OCI-M1 (cell line): Measurements from ENCODE around the gene TTBK1.
A peak's percentile ranks its signal among the peaks of the same experiment; 100 is the strongest.

Experiments used
- DNase-seq: peaks from one replicate; lab custom pipeline; 2025; lab: John Stamatoyannopoulos, UW

Gene TTBK1

DNA sequence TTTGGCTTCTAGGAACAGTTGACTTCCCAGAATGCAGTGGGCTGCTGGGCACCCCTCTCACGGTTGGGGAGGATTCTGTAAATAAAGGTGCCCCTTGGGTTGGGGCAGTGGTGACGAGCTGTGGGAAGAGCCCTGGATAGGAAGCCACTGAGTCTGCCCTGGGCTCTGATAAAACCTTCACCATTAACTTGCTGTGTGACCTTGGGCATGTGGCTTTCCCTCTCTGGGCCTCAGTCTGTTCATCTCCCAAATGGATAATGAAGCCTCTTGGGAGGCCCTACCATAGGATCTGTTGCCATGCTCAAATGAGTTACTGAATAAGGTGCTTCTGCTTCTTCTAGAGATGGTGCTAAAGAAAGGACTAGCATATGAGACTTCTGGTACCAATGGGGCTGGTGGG is 61.6 kb downstream of the TTBK1 start:
- DNase-seq, result no peak

DNA sequence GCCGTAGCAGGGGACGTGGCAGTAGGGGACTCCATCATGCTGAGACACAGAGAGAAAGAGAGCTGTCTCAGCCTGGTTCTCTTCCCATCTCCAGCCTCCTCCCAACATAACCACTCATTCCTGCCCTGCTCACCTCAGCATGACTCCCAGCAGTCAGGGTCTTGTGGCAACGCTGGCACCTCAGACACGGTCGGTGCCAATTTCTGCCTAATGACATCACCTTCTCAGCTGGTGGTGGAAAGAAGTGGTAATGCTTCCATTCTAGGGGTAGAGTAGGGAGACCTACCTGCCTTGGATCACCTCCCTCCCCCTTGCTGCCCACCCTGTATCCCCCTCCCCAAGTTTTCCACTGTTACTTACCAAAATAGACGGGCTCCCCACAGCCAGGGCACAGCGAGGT is 62.8 kb downstream of the TTBK1 start:
- DNase-seq, result no peak

DNA sequence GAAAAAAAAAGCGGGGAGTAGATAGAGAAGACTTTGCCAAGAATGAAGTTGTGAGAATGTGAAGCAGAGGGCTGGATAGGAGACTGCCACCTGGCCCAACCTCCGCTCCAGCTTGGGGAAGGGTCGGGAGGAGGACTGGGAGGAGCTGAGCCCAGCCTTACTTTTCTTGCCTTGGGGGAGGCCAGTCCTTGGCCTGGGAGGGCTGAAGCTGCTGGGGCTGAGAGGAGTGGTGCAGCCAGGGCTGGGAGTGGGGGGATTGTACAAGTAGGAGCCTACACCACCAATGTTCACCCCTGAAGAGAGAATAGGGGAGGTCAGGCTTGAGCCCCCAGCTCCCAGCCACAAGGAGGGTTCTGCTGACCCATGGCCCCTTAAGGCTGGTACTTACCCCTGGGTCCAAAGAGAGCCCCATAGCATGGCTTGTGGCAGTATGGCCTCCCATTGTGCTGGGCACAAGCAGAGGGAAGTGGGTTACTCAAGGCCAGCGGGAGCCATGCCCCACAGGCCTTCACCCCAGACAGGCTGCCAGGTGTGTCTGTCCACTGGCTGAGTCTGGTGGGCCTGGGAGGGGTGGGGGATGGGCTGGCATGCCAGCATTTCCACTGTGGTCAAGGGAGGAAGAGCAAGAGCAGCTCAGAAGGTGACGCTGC is 64.3 kb downstream of the TTBK1 start:
- DNase-seq, result no peak

DNA sequence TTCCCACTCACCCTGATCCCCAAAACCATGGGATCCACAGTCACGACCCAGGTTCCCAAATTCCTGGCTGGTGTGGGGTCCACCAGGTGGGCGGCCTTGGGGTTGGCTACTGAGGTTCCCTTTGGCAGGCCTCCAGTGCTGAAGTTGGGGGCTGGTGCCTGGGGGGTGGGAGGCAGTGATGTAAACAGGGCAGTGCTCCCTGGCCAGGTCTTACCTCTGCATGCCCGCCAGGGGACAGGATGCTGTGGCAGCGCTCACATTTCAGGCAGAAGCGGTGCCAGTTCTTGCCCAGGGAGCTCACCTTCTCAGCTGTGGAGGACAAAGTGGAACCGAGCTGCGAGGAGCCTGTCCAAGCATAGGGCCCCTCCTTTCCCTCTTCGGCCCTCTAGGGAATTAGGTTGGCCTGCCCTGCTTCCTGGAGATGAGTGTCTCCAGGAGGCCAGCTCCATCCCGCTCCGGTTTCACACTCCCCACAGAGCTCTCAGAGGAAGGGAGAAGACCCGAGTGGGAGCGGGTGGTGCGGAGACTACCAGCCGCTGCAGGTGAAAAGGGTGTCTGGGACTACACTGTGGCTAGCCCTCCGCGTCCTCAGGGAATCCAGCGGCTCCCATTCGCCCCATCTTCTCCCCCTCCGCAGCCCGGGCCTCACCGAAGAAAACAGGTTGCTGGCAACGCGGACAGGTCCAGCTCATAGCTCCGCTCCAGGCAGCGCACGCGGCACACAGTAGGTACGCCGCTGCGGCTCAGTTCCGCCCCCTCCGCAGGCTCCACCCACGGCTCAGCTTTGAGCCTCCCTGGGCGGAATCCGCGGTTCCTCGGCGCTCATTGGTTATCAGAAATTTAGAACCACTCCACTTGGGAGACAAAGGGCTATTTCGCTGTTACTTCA is 65.1 kb downstream of the TTBK1 start, which contains the start of gene CRIP3:
TSS of gene CRIP3 (minus strand) at position 726 of the 889 bp plus-strand sequence. CDS start at position 692, 34 bp downstream.
- peak; percentile 26 for DNase-seq

DNA sequence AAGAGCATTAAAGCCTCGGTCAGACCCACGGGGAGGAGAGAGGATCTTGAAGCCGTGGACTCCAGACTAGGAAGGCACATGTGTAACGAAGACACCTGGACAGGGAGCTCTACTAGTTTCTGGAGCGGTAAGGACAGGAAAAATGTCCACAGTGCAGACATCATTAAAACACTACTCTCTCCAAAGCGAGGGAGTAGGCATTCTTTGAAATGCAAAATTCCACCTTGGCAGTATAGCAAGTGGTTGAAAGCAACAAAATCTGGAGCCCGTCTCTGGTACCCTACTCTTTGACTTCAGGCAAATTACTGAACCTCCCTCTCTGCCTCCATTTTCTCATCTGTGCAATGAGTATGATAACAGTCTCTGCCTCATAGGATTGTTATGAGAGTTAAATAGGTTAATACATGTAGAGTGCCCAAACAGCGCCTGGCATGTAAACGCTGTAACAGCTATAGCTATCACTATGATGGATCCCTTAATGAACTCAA is 65.8 kb downstream of the TTBK1 start:
- DNase-seq, result no peak

DNA sequence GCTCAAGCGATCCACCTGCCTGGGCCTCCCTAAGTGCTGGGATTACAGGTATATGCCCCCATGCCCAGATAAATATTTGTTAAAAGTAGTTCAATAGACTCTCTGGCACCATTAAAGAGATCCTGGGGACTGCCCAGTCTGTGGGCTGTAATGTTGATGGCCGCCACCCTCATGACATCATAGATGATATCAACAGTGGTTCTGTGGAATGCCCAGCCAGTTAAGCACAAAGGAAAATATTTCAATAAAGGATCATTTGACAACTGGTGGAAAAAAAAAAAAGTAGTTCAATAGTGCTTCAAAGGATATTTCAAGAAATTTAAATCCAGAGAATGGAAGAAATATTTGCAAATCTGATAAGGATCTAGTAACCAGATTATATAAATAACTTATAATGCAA is 66.9 kb downstream of the TTBK1 start:
- no peak for DNase-seq

DNA sequence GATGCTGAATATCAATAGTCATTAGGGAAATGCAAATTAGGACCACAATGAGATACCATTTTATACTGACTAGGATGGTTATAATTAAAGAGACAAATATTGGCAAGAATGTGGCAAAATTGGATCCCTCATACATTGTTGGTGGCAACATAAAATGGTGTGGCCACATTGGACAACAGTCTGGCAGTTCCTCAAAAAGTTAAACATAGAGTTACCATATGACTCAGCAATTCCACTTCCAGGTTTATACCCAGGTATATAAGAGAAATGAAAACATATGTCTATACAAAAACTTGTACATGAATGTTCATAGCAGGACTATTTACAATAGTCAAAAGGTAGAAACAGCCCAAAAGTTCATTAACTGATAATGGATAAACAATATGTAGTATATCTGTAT is 67.3 kb downstream of the TTBK1 start:
- peak; percentile 76 for DNase-seq

DNA sequence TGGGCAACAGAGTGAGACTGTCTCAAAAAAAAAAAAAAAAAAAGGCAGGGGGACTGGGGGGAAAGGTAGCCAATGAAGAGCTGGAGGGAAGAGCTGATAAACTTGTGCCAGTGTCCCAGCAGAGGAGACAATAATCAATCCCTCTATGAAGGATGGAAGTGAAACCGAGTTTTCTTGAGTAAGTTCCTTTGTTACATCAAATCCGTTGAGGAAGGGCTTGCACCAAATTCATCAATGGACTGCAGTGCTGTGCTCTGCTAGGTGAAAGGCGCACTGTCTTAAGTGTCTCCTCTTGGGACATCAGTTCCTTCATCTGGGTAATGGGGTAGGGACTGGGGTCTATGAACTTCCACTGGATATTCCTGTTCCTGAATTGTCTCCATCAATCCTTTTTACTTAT is 68.4 kb downstream of the TTBK1 start:
- DNase-seq, result no peak

DNA sequence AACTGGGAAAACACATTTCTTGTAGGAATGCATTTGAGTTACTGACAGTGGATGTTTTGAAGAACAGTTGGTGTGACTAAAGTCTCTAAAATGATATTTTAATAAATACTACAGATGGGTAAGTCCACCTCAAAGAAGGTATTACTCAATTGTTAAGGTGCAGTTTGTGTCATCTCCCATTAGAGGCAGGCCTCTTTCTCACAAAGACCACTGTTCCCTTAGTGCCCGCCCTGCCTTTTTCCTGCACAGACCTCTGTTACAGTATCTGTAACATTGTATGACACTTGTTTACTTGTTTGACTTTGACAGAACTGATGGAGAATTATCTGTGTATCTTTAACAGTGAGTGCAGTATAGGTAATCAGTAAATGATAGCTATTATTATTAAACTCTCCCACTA is 70.5 kb downstream of the TTBK1 start:
- no peak for DNase-seq

DNA sequence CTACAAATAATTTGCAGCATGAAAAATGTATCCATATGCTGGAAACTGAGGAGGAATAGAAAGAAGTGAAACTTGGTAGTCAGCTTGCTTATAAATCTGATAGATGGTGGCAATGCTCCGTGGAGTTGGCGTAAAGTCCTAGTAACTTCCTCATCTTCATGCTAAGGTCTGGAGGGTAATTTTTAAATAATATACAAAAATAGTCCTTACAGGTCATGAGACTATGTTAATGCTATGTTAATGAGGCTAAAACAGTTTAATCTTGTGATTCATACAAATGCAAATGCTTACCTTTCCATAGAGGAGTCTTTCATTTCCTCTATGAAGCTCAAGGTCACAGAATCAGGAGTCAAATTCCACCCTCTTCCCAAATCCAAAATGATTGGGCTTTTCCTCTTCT is 74.7 kb downstream of the TTBK1 start:
- DNase-seq, result no peak

DNA sequence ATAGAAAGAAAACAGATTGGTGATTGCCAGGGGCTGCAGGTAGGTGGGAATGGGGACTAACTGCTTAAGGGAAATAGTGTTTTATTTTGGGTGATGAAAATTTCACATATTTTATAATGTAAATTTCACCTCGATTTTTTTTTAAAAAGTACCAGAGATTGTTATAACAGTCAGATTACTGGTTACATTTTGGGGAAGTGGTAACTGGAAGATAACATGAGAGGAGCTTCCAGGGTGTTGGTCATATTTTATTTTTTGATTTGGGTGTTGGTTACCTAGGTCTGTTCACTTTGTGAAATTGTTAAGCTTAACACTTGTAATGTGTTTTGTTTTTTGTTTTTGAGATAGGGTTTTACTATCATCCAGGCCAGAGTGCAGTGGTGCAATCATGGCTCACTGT is 82.6 kb downstream of the TTBK1 start:
- DNase-seq, result peak; percentile 55

DNA sequence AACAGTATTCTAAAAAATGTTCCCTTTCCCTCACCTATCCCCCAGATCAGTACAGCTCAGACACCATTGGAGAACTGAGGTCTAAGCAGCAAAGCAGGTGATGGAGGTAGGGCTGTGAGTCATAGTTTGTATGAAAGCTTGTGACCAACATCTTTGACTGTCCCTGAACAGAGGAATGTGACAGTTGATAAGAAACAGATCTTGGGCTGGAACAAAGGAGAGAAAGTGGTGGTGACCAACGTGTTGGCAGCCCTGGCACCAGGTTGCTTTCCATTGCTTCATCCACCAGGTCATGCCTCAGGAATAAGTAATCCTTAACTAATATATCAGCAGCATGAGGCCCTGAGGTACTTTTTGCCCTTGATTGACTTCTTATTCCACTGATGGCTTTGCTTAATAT is 85.2 kb downstream of the TTBK1 start:
- DNase-seq, result no peak

DNA sequence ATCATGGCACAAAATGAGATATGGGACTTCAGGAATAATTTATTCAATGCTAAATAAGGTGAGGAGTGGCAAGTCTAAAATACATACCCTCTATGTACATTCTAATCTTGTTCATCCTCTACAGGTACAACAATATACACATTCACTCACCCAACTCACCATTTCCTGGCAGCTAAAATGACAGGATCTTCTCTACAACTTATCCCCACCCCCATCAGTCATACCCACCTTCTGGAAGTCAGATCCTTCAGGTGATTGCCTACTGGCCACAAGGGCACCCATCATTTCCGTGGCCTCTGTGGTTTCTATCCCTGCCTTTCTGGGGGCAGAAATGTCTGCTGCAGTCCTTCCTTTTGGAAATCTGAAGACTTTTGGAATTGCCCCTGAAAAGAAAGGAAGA is 88.2 kb downstream of the TTBK1 start:
- DNase-seq, result no peak

DNA sequence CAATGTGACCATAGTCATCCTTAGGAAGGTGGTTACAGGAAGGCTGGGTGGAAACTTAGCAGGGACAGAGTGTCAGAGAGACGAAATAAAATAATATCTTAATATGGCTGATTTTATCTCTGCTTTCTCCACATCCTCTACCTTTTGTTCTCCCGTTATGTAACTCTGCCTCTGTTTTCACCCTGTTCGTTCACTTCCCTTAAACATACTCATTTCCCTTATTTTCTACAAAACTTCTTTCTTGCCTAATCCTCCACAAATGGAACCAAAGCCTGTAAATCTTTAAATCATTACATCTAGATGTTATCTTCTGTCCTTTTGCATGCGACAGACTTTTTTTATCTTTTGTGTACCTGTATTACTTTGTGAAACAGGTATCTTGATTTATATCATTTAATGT is 88.6 kb downstream of the TTBK1 start:
- no peak for DNase-seq

DNA sequence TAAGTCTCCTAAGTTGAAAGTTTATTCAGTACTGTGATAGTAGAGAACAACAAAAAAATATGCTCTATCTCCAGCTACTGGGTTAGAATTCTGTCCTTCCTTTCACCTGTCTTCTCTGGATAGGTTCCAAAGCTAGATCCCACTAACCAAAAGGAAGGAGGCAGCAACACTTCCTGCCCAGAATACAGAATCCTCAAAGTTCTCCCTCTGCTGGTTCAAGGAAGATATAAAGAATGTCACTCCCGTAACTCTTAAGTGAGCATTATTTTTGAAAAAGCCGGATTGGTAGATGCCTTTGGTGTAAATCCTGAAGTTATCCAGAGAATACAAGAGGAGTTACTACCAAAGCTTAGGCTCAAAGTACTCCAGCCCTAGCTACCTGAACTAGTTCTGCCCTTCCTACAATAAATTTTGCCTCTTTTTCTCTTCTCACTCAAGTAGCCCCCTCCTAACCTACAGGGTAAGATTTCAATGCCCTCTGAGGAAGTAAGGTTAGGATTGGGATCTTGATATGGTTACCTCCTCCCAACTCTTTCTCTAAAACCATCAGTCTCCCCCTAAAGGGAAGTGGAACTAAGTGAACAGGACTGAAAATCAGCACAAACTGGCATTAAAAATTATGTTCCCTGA is 91.3 kb downstream of the TTBK1 start:
- DNase-seq, result peak; percentile 82

DNA sequence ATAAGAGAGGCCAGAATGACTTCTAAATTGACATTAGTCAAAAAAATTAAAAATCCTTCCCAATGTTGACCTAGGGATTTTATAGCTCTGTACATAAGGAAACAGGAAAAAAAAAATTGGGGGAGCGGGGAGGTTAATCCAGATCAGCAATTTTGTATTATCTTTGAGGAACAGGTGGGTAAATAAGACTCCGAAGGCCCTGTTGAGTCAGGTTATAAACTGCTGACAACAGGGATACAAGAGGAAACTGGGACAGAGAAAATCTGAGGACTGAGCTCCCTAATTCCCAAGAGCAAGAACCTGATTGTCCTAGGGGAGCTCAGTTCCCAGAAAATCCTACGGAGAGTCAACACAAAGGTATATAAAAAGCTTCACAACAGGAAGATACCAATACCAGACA is 92.2 kb downstream of the TTBK1 start:
- DNase-seq, result no peak

DNA sequence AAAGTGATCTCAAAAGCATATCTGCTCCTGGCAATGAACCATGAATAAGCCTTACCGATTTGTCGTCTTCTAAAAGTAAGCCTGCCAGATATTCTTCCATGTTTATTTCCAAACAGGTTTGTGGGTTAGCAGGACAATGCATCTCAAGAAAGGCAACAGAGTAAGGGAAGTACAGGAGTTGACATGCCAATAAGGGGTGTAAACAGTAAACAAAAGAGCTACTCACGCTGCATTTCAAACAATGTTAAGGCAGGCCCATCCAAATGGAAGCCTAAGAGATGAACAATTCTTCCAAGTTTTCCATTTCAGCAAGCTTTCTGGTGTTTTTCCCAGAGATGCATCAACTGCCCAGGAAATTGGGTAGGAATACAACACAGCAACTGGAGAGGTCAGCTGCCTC is 93.1 kb downstream of the TTBK1 start:
- no peak for DNase-seq
